ENCODE measurements around the gene C8G.

The C8G gene

GRCh38 chr9:136968333-136969127 is 23.5 kb downstream of the C8G start:
- DNase-seq (ENCODE audit: low read depth, low spot score) = no peak

GRCh38 chr9:136969150-136969549 is 24.1 kb downstream of the C8G start:
- no peak for DNase-seq (ENCODE audit: low read depth, low spot score)

- no peak for DNase-seq (ENCODE audit: low read depth, low spot score)
These were observed 24.7 kb downstream of the C8G start for GRCh38 chr9:136969774-136970173.

- no peak for DNase-seq (ENCODE audit: low read depth, low spot score)
These were observed 25.3 kb downstream of the C8G start for GRCh38 chr9:136970361-136970760.

- no peak for DNase-seq (ENCODE audit: low read depth, low spot score)
These were observed 26.7 kb downstream of the C8G start for GRCh38 chr9:136971746-136972145.

GRCh38 chr9:136972335-136972734 is 27.3 kb downstream of the C8G start:
- DNase-seq (ENCODE audit: low read depth, low spot score) = no peak

GRCh38 chr9:136972743-136973142 is 27.7 kb downstream of the C8G start:
- no peak for DNase-seq (ENCODE audit: low read depth, low spot score)

GRCh38 chr9:136973618-136974617 is 28.9 kb downstream of the C8G start:
- DNase-seq (ENCODE audit: low read depth, low spot score) = no peak

- no peak for DNase-seq (ENCODE audit: low read depth, low spot score)
These were observed 29.9 kb downstream of the C8G start for GRCh38 chr9:136974817-136975535.

GRCh38 chr9:136975644-136976043 is 30.6 kb downstream of the C8G start:
- DNase-seq (ENCODE audit: low read depth, low spot score) = no peak

- DNase-seq (ENCODE audit: low read depth, low spot score) = no peak
These were observed 32.2 kb downstream of the C8G start, which contains the start of gene PTGDS for GRCh38 chr9:136977223-136977622. TSS of gene PTGDS (plus strand) at chr9:136977504. CDS start at chr9:136977579, 75 bp downstream.

- no peak for DNase-seq (ENCODE audit: low read depth, low spot score)
These were observed 32.6 kb downstream of the C8G start for GRCh38 chr9:136977649-136978072.

- DNase-seq (ENCODE audit: low read depth, low spot score) = no peak
These were observed 33.2 kb downstream of the C8G start for GRCh38 chr9:136978073-136978864.

- no peak for DNase-seq (ENCODE audit: low read depth, low spot score)
These were observed 34.0 kb downstream of the C8G start for GRCh38 chr9:136978865-136979544.

- no peak for DNase-seq (ENCODE audit: low read depth, low spot score)
These were observed 34.9 kb downstream of the C8G start for GRCh38 chr9:136979769-136980587.

- DNase-seq (ENCODE audit: low read depth, low spot score) = no peak
These were observed 35.8 kb downstream of the C8G start for GRCh38 chr9:136980669-136981478.

- no peak for DNase-seq (ENCODE audit: low read depth, low spot score)
These were observed 36.7 kb downstream of the C8G start for GRCh38 chr9:136981588-136982231.
